Measurements from ENCODE around the gene CRAMP1. TPM values are rescaled to one million over a fixed set of nuclear protein-coding genes. Genes with fewer than 3 reads are reported as not detected.

Gene CRAMP1
- total RNA-seq, 1 donor from 2014 or later = 10.7 TPM

GRCh38 chr16:1619976-1620375, 7.8 kb downstream of the CRAMP1 start:
- no peak overlapping the region for H3K4me3 ChIP-seq (ENCODE audit: low read depth, low read length)
- no peak for TF ChIP-seq CTCF (IDR thresholded peaks at IDR 0.05; ENCODE audit: insufficient read depth, low read length, poor library complexity, severe bottlenecking)
- H3K36me3 ChIP-seq (ENCODE audit: control insufficient read depth, insufficient read depth, low read length) = peaks cover 3% of the 10 kb centered on the region
- DNase-seq (ENCODE audit: low read depth) = no peak
- H3K27me3 ChIP-seq (ENCODE audit: control insufficient read depth, insufficient read depth, low read length) = no peaks in the 10 kb centered on the region

DNA sequence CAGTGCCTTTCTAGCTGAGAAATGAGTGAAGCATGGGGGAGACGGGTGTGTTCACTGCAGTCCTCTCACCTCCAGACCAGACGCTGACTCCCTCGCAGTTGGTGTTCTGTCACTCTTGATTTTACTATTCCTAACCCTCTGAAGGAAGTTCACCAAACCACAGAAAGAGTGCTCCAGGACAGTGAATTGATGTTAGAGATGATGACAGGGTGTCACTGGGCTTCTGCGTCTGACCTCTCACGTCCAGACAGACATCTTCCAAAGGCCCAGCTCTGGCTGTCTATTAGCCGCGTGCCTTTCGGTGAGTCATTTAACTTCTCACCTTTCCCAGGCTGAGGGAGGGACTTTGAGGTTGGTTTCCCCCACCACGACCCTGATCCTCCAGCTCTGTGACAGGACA, 8.2 kb downstream of the CRAMP1 start:
- Histone ChIP-seq H3K27me3 (ENCODE audit: control insufficient read depth, insufficient read depth, low read length) (no peaks in the 10 kb centered on the region), H3K36me3 (ENCODE audit: control insufficient read depth, insufficient read depth, low read length) (peaks cover 3% of the 10 kb centered on the region), H3K4me3 (ENCODE audit: low read depth, low read length) (no peak overlapping the region)
- no peak for TF ChIP-seq CTCF (IDR thresholded peaks at IDR 0.05; ENCODE audit: insufficient read depth, low read length, poor library complexity, severe bottlenecking)
- no peak for DNase-seq (ENCODE audit: low read depth)

- TF ChIP-seq CTCF (IDR thresholded peaks at IDR 0.05; ENCODE audit: insufficient read depth, low read length, poor library complexity, severe bottlenecking) = no peak
- peaks cover 3% of the 10 kb centered on the region for H3K36me3 ChIP-seq (ENCODE audit: control insufficient read depth, insufficient read depth, low read length)
- H3K4me3 ChIP-seq (ENCODE audit: low read depth, low read length) = no peak overlapping the region
- H3K27me3 ChIP-seq (ENCODE audit: control insufficient read depth, insufficient read depth, low read length) = no peaks in the 10 kb centered on the region
- no peak for DNase-seq (ENCODE audit: low read depth)
These were observed 9.7 kb downstream of the CRAMP1 start for GRCh38 chr16:1621851-1622250.

DNA sequence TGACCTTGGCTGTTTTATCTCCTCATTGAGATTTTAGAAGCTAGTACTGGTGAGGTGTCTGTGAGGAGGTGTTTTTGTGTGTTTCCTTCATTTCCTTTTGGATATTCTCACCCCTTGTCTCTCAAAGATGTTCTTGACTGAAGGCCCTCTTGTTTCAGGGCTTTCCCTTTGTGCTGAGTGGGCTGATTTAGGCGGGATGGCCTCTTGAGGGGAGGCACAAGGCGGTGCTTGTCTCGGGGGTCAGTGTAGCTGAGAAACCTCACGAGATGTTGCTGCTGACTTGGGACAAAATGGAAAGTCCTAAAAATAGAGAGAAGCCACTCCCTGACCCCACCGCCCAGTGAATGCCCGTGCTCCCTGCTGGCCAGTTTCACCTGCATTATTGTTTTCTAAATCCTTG, 14.2 kb downstream of the CRAMP1 start:
- TF ChIP-seq CTCF (IDR thresholded peaks at IDR 0.05; ENCODE audit: insufficient read depth, low read length, poor library complexity, severe bottlenecking) = no peak
- Histone ChIP-seq H3K27me3 (ENCODE audit: control insufficient read depth, insufficient read depth, low read length) (no peaks in the 10 kb centered on the region), H3K4me3 (ENCODE audit: low read depth, low read length) (no peak overlapping the region), H3K36me3 (ENCODE audit: control insufficient read depth, insufficient read depth, low read length) (no peaks in the 10 kb centered on the region)
- DNase-seq (ENCODE audit: low read depth) = no peak

DNA sequence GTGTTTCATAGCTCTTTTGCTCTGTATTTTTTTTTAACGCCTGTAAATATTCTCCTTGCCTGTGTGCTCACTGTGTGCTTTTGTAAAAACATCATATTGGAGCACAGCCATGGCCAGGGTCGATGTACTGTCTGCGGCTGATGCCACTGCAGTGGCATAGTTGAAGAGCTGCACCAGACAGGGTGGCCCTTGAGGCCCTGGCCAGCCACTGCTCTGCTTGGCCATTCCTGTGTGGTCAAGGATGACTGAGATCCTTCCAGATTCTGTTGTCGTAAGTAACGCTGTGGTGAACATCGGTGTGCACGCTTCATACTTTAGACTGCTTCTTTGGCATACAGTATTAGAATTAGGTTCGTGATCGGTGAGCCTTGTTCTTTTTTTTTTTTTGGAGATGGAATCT, 14.6 kb downstream of the CRAMP1 start:
- H3K4me3 ChIP-seq (ENCODE audit: low read depth, low read length) = no peak overlapping the region
- DNase-seq (ENCODE audit: low read depth) = no peak
- no peaks in the 10 kb centered on the region for H3K27me3 ChIP-seq (ENCODE audit: control insufficient read depth, insufficient read depth, low read length)
- no peak for TF ChIP-seq CTCF (IDR thresholded peaks at IDR 0.05; ENCODE audit: insufficient read depth, low read length, poor library complexity, severe bottlenecking)
- H3K36me3 ChIP-seq (ENCODE audit: control insufficient read depth, insufficient read depth, low read length) = no peaks in the 10 kb centered on the region

DNA sequence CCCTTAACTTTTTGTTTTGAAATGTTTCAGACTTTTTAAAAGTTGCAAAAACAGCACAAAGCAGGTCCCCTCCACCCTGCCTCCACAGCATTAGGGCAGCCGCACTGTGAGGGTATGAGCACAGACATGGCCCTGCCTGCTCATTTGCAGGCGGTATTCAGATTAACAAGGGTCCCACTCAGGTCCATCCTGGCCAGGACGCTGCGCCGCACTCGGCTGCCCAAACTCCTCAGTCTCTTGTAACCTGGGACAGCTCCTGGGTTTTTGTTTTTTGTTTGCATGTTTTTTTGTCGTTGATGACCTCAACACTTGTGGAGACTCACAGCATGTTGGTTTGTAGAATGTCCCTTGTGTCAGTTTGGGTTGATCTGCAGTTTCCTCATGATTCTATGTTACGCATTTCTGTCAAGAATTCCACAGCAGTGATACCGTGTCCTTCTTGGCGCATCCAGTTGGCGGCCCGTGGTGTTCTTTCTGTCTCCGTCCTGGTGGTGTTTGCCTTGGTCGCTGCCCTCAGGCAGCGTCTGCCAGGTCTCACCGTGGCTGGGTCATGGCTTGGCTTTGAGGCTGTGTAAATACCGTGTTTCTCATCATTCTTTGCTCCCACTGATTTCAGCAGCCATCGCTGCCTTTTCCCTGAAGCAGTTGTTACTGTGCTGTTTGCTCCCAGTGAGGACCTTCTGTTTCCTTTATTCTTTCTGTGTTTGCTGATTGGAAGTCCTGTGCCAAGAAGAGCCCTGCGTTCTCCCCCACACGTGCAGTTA, 18.5 kb downstream of the CRAMP1 start:
- peaks cover 2% of the 10 kb centered on the region for H3K36me3 ChIP-seq (ENCODE audit: control insufficient read depth, insufficient read depth, low read length)
- no peak for TF ChIP-seq CTCF (IDR thresholded peaks at IDR 0.05; ENCODE audit: insufficient read depth, low read length, poor library complexity, severe bottlenecking)

More for the DNA sequence above, 18.5 kb downstream of the CRAMP1 start:
- DNase-seq (ENCODE audit: low read depth) = no peak
- no peaks in the 10 kb centered on the region for H3K27me3 ChIP-seq (ENCODE audit: control insufficient read depth, insufficient read depth, low read length)
- H3K4me3 ChIP-seq (ENCODE audit: low read depth, low read length) = no peak overlapping the region

All from kidney epithelial cell (primary cell).